GM03348 (cell line): ENCODE data around the gene FGF9.
A peak's percentile ranks its signal among the peaks of the same experiment; 100 is the strongest.

Source experiments
- DNase-seq: peaks from one replicate; pipeline ENCODE4 v3.0.0; 2012; ENCODE audit warnings: low spot score

Gene FGF9

DNA sequence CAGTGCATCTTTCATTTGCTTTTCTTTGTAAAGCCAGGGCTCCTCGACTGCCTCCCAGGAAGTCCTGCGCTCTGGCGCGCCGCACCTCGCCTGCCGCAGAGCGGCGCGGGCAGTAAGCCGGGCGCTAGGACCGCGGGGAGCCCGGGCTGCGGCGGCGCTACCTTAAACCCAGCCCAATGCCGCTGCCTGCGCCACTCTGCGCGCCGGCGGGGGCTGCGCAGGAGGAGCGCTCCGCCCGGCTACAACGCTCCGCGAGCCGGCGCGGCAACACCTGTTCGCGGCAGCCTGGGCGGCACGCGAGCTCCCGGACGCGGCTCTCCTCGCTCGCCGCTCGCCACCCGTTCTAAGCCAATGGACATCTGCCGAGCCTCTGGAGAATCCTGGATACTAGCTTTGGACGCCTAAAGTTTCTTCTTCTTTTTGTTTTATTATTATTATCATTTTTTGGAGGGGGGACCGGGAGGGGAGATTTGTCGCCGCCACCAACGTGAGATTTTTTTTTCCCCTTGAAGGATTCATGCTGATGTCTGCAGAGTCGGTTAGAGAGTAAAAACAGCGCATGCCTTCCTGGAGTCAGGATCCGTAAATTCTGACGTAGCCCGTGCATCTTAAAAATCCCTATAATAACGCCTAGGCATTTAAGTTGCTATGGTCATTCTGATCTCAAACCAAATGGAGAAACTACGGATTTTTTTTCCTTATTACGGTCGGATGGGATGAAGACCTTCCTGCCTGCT is at the start of gene FGF9:
Gene FGF9, plus strand, starts transcription at position 191 of the 737 bp plus-strand sequence. CDS start 840 bp downstream, outside the sequence.
- peak; percentile 92 for DNase-seq

DNA sequence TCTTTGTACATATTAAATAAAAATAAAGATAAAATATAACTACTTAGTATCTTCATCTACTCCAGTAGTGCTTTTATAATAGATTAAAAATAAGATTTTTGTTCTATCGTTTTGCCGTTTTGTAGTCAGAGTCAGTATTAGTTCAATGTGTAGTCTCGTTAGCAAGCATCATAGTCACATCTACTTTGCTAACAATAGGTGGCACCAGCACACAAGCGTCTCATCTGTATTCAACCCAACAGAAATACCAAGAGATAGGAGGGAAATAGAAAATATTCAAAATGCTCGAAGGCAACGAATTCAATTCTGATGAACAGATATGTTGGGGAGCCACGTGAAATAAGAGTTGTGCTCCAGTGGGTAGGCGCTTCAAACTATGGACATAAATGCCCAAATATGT is 45.5 kb upstream of the FGF9 start:
- DNase-seq: peak; percentile 77

DNA sequence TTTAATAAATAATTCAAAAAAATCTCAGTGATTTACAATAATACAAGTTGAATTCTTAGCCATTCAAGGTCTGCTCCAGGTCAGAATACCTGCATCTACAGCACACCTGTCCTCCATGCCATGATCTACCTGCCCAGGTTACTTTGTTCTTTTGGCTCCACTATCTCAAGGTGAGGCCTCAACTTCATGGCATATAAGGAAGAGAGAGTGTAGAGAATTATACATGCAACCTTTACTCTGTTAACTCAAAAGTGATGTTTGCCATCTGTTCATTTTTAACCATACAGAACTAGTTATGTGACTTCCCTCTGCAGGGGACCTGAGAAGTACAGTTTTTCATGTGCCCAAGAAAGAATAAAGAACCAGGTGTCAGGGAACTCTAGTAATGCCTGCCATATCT is 38.7 kb upstream of the FGF9 start:
- DNase-seq: no peak

DNA sequence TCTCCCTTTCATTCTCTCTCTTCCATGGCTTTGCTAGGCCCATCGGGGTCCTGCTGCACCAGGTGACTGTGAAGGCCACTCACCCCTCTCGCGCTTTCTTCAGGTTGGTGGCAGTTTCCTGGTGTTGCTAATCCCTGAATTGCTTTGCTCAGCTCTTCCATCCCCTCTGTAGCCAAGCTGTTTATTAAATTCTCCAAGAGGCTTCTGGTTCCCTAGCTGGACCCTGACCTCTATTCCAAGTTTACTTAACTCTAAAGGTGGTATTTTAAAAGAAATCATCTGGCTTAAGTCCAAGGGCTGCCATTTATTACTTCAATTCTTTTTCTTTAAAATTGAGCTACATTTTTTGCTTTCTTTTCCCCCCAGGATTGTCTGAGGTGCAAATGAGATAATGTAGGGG is 34.2 kb upstream of the FGF9 start:
- no peak for DNase-seq

DNA sequence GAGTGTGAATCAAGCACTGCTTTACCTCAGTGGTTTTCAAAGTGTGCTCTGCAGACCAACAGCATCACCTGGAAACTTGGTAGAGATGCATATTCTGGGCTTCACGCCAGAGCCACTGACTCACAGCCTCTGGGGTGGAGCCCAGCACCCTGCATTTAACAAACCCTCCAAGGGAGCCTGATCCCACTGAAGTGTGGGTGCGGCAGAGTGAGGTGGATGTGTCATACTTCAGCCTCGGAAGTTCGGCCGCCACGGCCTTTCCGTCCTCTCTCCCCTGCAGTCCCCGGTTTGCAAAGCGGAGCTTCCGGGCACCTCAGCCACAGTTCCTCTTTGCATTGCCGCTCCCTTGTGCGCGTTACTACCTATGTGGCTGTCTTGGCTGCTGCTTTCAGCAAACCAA is 33.6 kb upstream of the FGF9 start:
- DNase-seq: peak; percentile 29

DNA sequence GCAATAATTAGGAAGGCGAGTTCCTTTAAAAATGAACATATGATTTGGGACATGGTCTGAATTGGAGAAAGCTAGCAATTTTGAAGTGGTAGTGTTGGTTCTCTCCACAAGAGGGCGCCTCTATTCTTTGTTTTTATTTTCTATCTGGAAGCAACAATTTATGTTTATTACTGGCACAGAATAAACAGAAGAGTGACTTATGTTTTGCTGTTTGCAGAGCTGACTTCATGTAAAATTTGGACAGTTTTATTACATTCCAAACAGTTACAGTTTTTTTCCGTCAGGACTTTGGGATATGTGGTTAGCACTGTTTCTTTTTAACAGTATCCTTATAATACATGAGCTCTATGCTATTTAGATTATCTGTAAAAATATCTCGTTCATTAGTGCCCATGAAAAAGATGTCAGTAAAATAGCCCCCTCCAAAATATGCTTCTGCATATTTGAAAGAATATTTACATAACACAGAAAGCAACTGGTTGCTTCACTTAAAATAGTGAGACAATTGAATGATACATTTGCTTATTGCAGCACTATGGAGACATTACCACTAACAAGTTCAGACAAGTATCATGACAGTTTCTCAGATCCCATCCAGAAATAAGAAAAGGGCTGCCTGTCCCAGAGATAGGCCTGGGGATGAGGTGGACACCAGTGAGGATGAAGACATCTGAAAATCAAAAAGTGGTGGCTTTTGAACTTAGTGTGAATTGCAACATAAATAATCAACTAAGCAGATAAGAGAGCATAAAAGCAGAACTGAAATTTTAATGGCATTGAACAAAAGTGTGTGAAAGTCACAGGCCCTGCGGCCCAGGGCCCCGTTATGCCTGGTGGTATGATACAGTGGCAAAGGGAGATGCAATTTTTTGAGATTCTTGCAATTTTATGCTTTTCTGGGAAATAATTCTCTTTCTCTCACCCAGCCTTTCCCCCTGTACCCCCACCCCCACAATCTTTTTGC is 32.3 kb upstream of the FGF9 start:
- DNase-seq: peak; percentile 59

DNA sequence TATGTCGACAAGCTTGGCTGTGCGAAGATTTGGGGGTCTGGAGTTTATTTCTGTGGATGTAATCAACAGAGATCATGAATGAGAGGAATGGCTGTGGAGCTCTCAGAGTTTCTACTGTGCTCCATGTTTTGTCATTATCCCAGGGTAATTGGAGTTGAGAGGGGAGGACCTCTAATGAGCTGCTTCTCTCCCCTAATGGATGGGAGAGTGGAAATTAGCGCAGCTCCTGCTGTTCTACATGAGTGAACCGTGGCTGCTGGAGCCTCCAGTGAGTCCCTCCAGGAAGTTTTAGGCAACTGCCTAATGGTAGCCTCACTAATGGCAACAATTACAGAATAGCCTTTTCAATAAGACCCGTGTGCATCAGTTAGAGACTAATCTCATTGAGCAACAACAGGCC is 31.3 kb upstream of the FGF9 start:
- DNase-seq: no peak

DNA sequence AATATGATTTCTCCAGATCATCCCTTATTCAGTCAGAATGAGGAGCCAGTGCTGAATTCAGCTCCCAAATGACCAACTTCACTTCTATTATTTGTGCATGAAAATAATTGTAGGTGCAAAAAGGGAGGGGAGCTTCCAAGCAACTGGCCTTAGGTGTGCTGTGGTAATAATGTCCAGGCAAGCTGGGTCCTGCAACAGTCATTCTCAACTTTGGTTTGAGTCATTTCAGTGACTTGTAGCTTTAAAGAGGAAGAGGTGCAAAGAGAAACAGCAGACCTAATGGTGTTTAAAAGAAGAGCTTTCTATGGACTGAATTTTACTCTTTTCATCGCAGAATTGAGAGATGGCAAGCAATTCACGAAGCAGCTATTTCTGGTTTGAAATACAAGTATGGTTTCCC is 29.2 kb upstream of the FGF9 start:
- DNase-seq: no peak

DNA sequence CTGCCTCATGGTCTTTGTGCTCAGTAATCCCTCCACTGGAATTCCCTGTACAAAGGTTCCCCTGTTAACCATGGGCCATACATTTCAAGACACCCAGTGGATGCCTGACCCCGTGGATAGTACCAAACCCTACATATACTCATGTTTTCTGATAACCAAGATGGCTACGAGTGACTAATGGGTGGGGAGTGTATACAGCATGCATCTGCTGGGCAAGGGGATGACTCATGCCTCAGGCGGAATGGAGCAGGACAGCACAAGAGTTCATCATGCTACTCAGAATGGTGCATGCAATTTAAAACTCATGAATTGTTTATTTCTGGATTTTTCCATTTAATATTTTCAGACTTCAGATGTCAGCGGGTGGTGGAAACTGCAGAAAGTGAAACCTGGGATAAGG is 13.3 kb upstream of the FGF9 start:
- peak; percentile 64 for DNase-seq

DNA sequence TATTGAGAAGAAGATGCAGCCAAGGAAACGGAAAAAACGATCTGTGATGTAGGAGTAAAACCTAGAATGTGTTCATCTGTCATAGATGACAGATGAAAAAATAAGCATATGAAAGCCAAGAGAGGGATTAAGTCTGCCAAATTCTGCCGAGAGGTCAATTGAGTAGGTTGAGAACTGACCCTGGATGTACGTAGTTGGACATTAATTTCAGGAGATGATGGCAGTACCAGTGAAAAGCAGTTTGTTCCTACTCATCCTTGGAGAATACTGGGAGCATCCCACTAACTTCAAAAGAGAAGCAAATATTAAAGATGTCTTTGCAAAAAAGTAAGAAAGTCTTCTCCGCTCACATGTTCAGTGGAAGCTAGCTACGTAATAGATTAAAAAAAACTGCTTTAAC is 11.8 kb upstream of the FGF9 start:
- DNase-seq: no peak

DNA sequence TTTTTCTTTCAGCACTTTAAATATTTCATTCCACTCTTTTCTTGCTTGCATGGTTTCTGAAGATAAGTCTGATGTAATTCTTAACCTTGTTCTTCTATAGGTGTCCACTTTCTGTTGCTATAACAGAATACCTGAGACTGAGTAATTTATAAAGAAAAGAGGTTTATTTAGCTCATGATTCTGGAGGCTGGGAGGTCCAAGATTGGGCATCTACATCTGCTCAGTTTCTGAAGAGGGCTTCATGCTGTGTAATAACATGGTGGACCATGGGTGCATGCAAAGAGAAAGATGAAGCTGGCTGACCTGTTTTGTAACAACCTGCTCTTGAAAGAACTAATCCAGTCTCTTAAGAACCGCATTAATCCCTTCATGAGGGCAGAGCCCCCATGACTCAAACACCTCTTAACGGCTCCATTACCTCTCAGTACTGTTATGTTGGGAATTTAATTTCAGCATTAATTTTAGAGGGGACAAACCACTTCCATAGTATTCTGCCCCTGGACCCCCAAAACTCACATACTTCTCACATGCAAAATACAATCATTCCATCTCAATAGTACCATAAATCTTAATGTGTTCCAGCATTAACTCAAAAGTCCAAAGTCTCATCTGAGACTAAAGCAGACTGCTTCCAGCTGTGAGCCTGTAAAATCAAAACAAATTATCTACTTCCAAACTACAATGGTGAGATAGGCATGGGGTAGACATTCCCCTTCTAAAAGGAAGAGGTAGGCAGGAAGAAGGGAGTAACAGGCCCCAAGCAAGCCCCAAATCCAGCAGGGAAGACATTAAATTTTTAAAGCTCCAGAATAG is 9.6 kb upstream of the FGF9 start:
- DNase-seq: no peak

DNA sequence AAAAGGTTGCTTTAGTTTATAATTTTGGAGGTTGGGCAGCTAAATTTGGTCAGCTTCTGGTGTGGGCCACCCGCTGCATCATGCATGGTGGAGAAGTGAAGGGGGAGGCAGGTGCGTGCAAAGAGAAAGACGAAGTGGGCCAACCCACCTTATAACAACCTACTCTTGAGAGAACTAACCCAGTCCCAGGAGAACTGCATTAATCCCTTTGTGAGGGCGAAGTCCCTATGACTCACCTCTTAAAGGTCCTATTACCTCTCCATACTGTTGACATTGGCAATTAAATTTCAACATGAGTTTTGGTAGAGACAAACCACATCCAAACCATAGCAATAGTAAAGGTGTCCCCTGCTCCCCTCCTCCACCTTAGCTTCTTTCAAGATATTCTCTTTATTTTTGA is 7.7 kb upstream of the FGF9 start:
- no peak for DNase-seq

DNA sequence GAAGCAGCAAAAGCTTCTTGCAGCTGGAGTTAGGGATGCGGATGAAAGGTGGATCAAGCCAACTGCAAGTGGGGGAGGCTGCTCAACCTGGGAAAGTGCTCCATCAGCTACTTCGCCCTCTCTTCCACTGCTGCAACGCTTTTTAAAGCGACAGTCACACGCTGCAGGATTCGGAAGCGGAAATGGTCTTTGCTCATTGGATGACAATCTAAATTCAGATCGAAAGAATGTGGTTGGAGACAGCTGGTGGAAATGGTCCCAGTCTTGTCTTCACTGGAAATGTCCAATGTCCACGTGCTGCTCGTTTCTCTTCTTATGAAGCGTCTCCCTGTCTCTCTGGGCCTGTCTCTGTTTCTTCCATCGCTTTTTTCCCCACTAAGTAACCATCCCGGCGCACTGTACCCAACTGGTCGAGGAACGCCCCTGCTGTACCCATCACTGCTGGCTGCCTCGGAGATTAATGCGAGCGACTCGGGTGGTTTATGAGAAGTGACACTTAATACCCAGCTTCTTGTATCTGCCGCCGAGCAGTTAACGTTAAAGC is 2.1 kb upstream of the FGF9 start:
- DNase-seq: peak; percentile 49

DNA sequence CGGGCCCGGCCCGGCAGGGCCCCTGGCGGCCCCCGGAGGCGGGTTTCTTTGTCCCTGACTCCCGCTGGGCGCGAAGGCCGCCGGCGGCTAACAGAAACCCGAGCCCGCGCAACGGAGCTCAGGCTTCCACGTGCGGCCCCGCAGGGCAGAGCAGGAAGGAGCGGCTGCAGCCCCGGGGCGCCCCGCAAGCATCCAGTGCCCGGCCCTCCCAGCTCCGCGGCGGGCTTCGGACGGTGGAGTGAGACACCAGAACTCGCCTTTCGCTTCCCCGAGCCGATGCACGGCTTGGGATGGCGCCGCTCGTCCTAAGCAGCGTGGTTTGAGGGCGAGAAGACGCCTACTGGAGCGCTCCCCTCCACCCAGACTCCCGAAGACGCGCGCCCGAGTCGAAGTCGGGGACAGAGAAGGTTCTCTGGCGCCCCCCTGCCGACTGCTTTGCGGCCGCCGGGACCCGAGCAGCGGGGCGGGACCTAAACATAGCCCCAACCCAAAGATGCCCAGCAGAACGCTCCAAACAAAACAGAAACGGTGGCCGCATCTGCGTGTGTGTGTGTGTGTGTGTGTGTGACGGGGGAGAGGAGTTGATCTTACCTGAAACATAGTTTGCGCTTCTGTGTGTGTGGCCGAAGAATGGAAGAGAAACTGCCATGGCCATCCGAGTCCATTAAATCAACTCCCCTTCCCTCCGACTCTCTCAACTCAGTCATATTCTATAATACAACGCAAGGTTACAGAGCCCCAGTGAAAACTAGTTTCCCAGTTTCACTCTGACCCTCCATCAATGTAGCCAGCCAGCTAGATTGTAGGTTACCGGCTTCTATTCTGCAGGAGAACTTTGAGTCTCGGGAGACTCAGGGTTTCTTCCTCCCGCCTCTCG is 629 bp upstream of the FGF9 start:
- peak; percentile 82 for DNase-seq

DNA sequence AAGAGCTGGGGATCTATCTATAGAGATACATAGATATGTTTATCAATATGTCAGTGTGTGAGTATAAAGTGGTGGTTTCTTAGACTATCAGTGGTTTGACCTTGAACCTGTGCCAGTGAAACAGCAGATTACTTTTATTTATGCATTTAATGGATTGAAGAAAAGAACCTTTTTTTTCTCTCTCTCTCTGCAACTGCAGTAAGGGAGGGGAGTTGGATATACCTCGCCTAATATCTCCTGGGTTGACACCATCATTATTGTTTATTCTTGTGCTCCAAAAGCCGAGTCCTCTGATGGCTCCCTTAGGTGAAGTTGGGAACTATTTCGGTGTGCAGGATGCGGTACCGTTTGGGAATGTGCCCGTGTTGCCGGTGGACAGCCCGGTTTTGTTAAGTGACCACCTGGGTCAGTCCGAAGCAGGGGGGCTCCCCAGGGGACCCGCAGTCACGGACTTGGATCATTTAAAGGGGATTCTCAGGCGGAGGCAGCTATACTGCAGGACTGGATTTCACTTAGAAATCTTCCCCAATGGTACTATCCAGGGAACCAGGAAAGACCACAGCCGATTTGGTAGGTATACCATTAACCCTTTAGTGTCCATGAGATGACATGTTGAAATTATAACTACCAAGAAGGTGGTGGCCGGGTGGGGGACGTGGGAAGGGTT is 880 bp downstream of the FGF9 start:
- peak; percentile 12 for DNase-seq

DNA sequence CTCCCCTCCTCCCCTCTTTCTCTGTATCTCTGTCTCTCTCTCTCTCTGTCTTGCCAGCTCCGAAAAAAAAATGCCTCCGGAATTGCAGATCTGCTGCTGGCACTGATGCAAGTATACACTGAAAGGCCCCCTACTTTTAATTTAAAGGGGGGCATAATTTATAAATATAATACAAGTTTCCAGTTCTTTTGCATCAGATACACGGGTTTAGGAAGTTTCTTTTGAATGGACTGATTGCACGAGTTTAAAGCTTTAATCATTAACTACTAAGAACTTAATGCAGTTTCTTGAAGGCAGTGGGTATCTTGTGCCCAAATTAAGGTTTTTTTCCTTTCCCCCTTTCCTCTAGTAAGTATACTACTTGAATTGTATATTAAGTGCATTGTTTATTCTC is 1.4 kb downstream of the FGF9 start:
- DNase-seq: no peak

DNA sequence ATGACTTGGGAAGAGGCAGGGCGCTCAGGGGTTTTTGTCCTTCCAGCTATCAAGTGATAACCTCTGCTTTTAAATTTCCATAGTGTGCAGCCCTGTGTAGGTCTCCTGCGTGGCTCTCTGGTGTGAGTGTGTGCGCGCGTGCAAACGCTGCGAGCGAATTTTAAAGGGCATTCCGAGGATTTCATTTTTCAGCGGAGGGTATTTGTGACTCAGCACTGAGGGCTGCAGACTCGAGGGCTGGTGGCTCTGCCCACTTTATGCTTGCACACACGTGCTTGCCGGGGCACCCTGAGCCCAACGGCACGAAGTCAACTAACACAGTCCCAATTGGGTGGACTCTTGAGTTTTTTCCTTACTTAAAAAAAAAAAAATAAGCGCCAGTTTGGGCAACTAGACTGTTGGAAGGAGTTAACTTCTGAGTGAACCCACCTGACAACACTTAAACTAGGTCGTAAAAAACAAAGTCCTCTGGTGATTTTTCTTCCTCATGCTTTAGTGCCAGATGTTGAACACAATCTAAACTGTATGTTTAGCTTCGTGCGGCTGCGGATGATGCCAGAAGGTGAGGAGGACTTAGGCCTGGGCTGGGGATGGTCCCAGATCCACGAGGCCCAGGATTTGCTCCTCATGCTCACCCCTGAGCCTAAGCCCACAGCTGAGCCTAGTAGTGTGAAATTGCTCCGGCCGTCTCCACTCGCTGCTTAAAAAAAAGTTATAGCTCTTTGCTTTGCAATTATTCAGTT is 2.1 kb downstream of the FGF9 start:
- peak; percentile 55 for DNase-seq

DNA sequence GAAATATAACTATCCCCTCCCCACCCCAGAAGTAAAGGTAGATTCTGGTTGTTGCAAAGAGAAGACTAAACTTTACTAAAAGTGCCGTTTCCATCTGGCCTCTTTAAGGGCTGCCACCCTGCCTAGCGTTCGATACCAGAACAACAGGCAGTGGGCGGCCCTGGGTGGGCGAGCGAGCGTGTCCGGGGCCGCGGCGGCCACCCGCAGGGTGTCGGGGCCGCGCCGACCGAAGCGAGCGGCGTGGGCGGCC is 2.6 kb downstream of the FGF9 start:
- no peak for DNase-seq

DNA sequence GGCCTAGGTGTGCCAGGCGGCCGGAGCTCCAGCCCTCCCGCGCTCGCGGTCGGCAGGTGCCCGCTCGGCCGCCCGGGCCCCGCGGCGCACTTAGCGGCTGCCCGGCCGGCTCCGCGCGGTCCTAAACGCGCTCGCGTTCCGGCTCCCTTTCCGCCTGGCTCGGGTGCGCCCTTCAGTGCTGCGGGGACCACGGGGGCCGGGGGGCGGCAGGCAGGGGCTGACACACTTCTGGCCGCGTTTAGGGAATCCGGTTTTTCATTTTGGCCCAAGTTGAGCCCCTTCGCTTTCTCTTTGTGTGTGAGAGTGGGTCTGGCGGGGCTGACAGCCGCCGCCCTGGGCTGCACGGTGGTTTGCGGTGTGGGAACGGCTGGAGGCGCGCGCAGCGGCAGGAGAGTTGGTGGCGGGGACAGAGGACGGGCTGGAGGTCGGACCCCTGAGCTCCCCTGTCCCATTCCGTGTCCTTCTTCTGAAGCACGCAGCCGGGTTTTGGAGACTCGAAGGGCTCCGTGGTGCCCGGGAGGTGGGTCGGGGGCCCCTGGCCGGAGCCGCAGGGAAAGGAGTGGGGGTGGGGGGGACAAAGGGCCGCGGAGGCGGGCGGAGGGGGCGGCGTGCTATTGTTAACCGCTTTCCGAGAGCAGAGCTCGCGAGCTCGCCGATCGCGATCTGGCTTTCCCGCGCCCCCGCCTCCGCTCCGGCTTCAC is 3.1 kb downstream of the FGF9 start:
- DNase-seq: peak; percentile 77
